HEK293 (cell line): ENCODE results near the gene NUDT9.
"Not testable (repeated sequence)": the region's sequence is repeated elsewhere in the genome, so short reads cannot be mapped to it uniquely, and the experiment has no call there.

Experiments
- CTCF ChIA-PET: fragments of 350-600 bp; formaldehyde crosslinking; extraction: SDS; loops from one replicate; lab custom pipeline; 2021; ENCODE audit warnings: antibody characterized with exemption; lab: Yijun Ruan, JAX
- POLR2A ChIA-PET: fragments of 300-600 bp; formaldehyde crosslinking; extraction: SDS; loops from one replicate; lab custom pipeline; 2020; ENCODE audit warnings: antibody characterized with exemption, inconsistent platforms; lab: Yijun Ruan, JAX
- H3K27ac ChIP-seq: fragments of 200-500 bp; sonication (Bioruptor generic); 2 replicates; pipeline ENCODE4 v1.5.1; 2014; ENCODE audit warnings: low read depth, low read length, control low read depth, inconsistent platforms; ENCODE audit errors: extremely low read depth
- H3K36me3 ChIP-seq, 2 experiments: fragments of 200-500 bp in 1 of 2; sonication (Bioruptor generic) in 1 of 2; 1 replicate in 1 of 2; 2 replicates in 1 of 2; pipeline ENCODE4 v1.5.1; 2014 to 2017; ENCODE audit warnings: inconsistent platforms in 2 of 2, low read length in 2 of 2; ENCODE audit not compliant: control insufficient read depth in 2 of 2, insufficient read depth in 1 of 2
- H3K4me1 ChIP-seq: fragments of 200-500 bp; sonication (Bioruptor generic); 2 replicates; pipeline ENCODE4 v1.5.1; 2014; ENCODE audit warnings: mild to moderate bottlenecking, low read length, inconsistent platforms; ENCODE audit not compliant: control insufficient read depth, insufficient read depth
- H3K4me3 ChIP-seq: 2 replicates; pipeline ENCODE4 v1.5.1; 2011; ENCODE audit warnings: low read depth, mild to moderate bottlenecking, control low read depth, low read length, moderate library complexity
- H3K9me3 ChIP-seq: fragments of 200-500 bp; sonication (Bioruptor generic); 2 replicates; pipeline ENCODE4 v1.5.1; 2014; ENCODE audit warnings: low read depth, low read length, inconsistent platforms; ENCODE audit not compliant: control insufficient read depth, insufficient read depth
- BCL11A ChIP-seq: fragments of 450-650 bp; formaldehyde crosslinking; IDR thresholded peaks from 2 replicates; pipeline ENCODE4 v1.5.1; 2016; ENCODE audit warnings: low read depth, missing biosample characterization, missing genetic modification characterization
- FEZF1 ChIP-seq: fragments of 450-650 bp; formaldehyde crosslinking; IDR thresholded peaks from 2 replicates; pipeline ENCODE4 v1.5.1; 2016; ENCODE audit warnings: missing biosample characterization, missing genetic modification characterization
- KLF7 ChIP-seq: fragments of 450-650 bp; formaldehyde crosslinking; IDR thresholded peaks from 2 replicates; pipeline ENCODE4 v1.5.1; 2016; ENCODE audit warnings: missing biosample characterization, missing genetic modification characterization, borderline replicate concordance
- PRDM10 ChIP-seq: fragments of 450-650 bp; formaldehyde crosslinking; IDR thresholded peaks from 2 replicates; pipeline ENCODE4 v1.5.1; 2016; ENCODE audit warnings: missing biosample characterization, missing genetic modification characterization
- WT1 ChIP-seq: fragments of 450-650 bp; formaldehyde crosslinking; IDR thresholded peaks from 2 replicates; pipeline ENCODE4 v1.5.1; 2016; ENCODE audit warnings: missing biosample characterization, missing genetic modification characterization
- ZNF138 ChIP-seq: fragments of 450-650 bp; formaldehyde crosslinking; IDR thresholded peaks from 2 replicates; pipeline ENCODE4 v1.5.1; 2016; ENCODE audit warnings: missing biosample characterization, missing genetic modification characterization, borderline replicate concordance
- ZNF202 ChIP-seq: fragments of 450-650 bp; formaldehyde crosslinking; IDR thresholded peaks from 2 replicates; pipeline ENCODE4 v1.5.1; 2016; ENCODE audit warnings: missing biosample characterization, missing genetic modification characterization, borderline replicate concordance
- ZNF26 ChIP-seq: fragments of 450-650 bp; formaldehyde crosslinking; IDR thresholded peaks from 2 replicates; pipeline ENCODE4 v1.5.1; 2016; ENCODE audit warnings: missing biosample characterization, missing genetic modification characterization
- ZNF335 ChIP-seq: fragments of 450-650 bp; formaldehyde crosslinking; conservative IDR thresholded peaks from 2 replicates; pipeline ENCODE4 v1.5.1; 2016; ENCODE audit warnings: missing biosample characterization, missing genetic modification characterization
- ZNF510 ChIP-seq: fragments of 450-650 bp; formaldehyde crosslinking; IDR thresholded peaks from 2 replicates; pipeline ENCODE4 v1.5.1; 2018; ENCODE audit warnings: mild to moderate bottlenecking, missing genetic modification characterization, missing biosample characterization; ENCODE audit not compliant: insufficient replicate concordance
- ZNF549 ChIP-seq: fragments of 450-650 bp; IDR thresholded peaks from 2 replicates; pipeline ENCODE4 v1.5.1; 2018; ENCODE audit warnings: missing biosample characterization, missing genetic modification characterization, mild to moderate bottlenecking, inconsistent platforms, moderate library complexity
- ZNF610 ChIP-seq: fragments of 450-650 bp; formaldehyde crosslinking; IDR thresholded peaks from 2 replicates; pipeline ENCODE4 v1.5.1; 2016; ENCODE audit warnings: missing biosample characterization, missing genetic modification characterization, borderline replicate concordance
- ZNF621 ChIP-seq: fragments of 450-650 bp; formaldehyde crosslinking; IDR thresholded peaks from 2 replicates; pipeline ENCODE4 v1.5.1; 2017; ENCODE audit warnings: missing biosample characterization, missing genetic modification characterization
- ZNF670 ChIP-seq: fragments of 450-650 bp; formaldehyde crosslinking; IDR thresholded peaks from 2 replicates; pipeline ENCODE4 v1.5.1; 2016; ENCODE audit warnings: missing biosample characterization, missing genetic modification characterization, low read depth
- ZNF704 ChIP-seq: fragments of 450-650 bp; formaldehyde crosslinking; IDR thresholded peaks from 2 replicates; pipeline ENCODE4 v1.5.1; 2016; ENCODE audit warnings: missing biosample characterization, missing genetic modification characterization
- ZSCAN16 ChIP-seq: fragments of 450-650 bp; formaldehyde crosslinking; IDR thresholded peaks from 2 replicates; pipeline ENCODE4 v1.5.1; 2016; ENCODE audit warnings: missing biosample characterization, missing genetic modification characterization

NUDT9 gene

GRCh38 chr4:87382116-87382515 is 40.3 kb upstream of the NUDT9 start (continued):
- no peak for TF ChIP-seq FEZF1

GRCh38 chr4:87382931-87383330 is 39.4 kb upstream of the NUDT9 start:
- ChIA-PET POLR2A (interaction anchor here (1.5 kb wide), 1 partner anchor 8 kb away, joined by 4 read pairs; the partner anchor contains the start of gene HSD17B11), CTCF (no interaction called here)
- Histone ChIP-seq H3K9me3 (no peaks in the 10 kb centered on the region), H3K4me1 (no peaks in the 10 kb centered on the region), H3K27ac (no peak overlapping the region), H3K4me3 (no peak overlapping the region), H3K36me3 (peaks cover 0 to 30% of the 10 kb centered on the region in 2 experiments; a peak in 2 of 3 replicates)
- TF ChIP-seq WT1 (no peak), ZNF510 (tag by site-specific recombination) (no peak), ZNF549 (tag by site-specific recombination) (no peak), ZSCAN16 (tag by site-specific recombination) (no peak), BCL11A (tag by site-specific recombination) (no peak), ZNF670 (tag by site-specific recombination) (no peak), ZNF621 (no peak), ZNF202 (tag by site-specific recombination) (no peak), ZNF610 (no peak), ZNF704 (tag by site-specific recombination) (no peak), PRDM10 (tag by site-specific recombination) (no peak), ZNF335 (tag by site-specific recombination) (no peak), ZNF138 (tag by site-specific recombination) (no peak), ZNF26 (tag by site-specific recombination) (no peak), KLF7 (no peak)

GRCh38 chr4:87384466-87385132 is 37.8 kb upstream of the NUDT9 start:
- H3K36me3 ChIP-seq, result peaks cover 0 to 35% of the 10 kb centered on the region in 2 experiments; a peak in 2 of 3 replicates
- H3K27ac ChIP-seq, H3K4me1 ChIP-seq, CTCF ChIA-PET, POLR2A ChIA-PET, H3K9me3 ChIP-seq, H3K4me3 ChIP-seq: not testable (repeated sequence)
